GM23248 (cell line): Measurements from ENCODE around the gene CD63. TPM values are rescaled to one million over a fixed set of nuclear protein-coding genes. Genes with fewer than 3 reads are reported as not detected.

Source experiments
- DNase-seq: peaks from one replicate; pipeline ENCODE4 v3.0.0-alpha.2; 2015
- H2AFZ ChIP-seq: fragments of 200-600 bp; sonication (generic); 2 replicates; pipeline ENCODE4 v1.6.1; 2016; ENCODE audit warnings: antibody characterized with exemption
- H3F3A ChIP-seq: fragments of 200-600 bp; sonication (generic); 2 replicates; pipeline ENCODE4 v1.6.1; 2016; ENCODE audit warnings: mild to moderate bottlenecking, antibody characterized with exemption, mixed run types; ENCODE audit not compliant: insufficient read depth
- H3K27ac ChIP-seq: fragments of 200-600 bp; sonication (generic); 2 replicates; pipeline ENCODE4 v1.5.1; 2016; ENCODE audit warnings: mild to moderate bottlenecking
- H3K27me3 ChIP-seq: fragments of 200-600 bp; sonication (generic); replicated peaks from 2 replicates; pipeline ENCODE4 v1.6.1; 2016; ENCODE audit warnings: mild to moderate bottlenecking; ENCODE audit not compliant: insufficient read depth
- H3K36me3 ChIP-seq: fragments of 200-600 bp; sonication (generic); 2 replicates; pipeline ENCODE4 v1.6.1; 2016; ENCODE audit warnings: low read depth, mild to moderate bottlenecking
- H3K4me1 ChIP-seq: fragments of 200-600 bp; sonication (generic); 2 replicates; pipeline ENCODE4 v1.6.1; 2016; ENCODE audit warnings: mild to moderate bottlenecking; ENCODE audit not compliant: insufficient read depth
- H3K4me2 ChIP-seq: fragments of 200-600 bp; sonication (generic); one replicate; pipeline ENCODE4 v1.6.1; 2016; ENCODE audit warnings: mild to moderate bottlenecking; ENCODE audit not compliant: unreplicated experiment
- H3K4me3 ChIP-seq: fragments of 200-600 bp; sonication (generic); 2 replicates; pipeline ENCODE4 v1.5.1; 2016; ENCODE audit warnings: mild to moderate bottlenecking
- H3K79me2 ChIP-seq: fragments of 200-600 bp; sonication (generic); 2 replicates; pipeline ENCODE4 v1.6.1; 2016; ENCODE audit warnings: mild to moderate bottlenecking; ENCODE audit not compliant: insufficient read depth
- H3K9ac ChIP-seq: fragments of 200-600 bp; sonication (generic); 2 replicates; pipeline ENCODE4 v1.6.1; 2016; ENCODE audit warnings: mild to moderate bottlenecking
- H3K9me2 ChIP-seq: fragments of 200-600 bp; sonication (generic); 2 replicates; pipeline ENCODE4 v1.6.1; 2016; ENCODE audit warnings: mixed run types, mild to moderate bottlenecking, moderate library complexity; ENCODE audit not compliant: insufficient read depth
- H3K9me3 ChIP-seq: fragments of 200-600 bp; sonication (generic); one replicate; pipeline ENCODE4 v1.6.1; 2017; ENCODE audit warnings: low read depth
- H4K20me1 ChIP-seq: fragments of 200-600 bp; sonication (generic); 2 replicates; pipeline ENCODE4 v1.6.0; 2016; ENCODE audit not compliant: insufficient read depth
- EZH2 ChIP-seq: fragments of 200-600 bp; sonication (generic); IDR thresholded peaks from 2 replicates; pipeline ENCODE4 v1.6.1; 2018; ENCODE audit warnings: antibody characterized with exemption, mild to moderate bottlenecking; ENCODE audit not compliant: insufficient read depth, poor library complexity, severe bottlenecking
- EZH2phosphoT487 ChIP-seq: fragments of 200-600 bp; sonication (generic); IDR thresholded peaks from 2 replicates; pipeline ENCODE4 v1.6.1; 2018; ENCODE audit warnings: antibody characterized with exemption, moderate library complexity, mild to moderate bottlenecking, low read depth; ENCODE audit not compliant: insufficient read depth
- WGBS, 2 experiments: methylation state at CpG; one replicate each; pipeline ENCODE4 v1.1.6; 2015 to 2017; ENCODE audit warnings: low lambda C conversion rate in 2 of 2, low coverage in 1 of 2; ENCODE audit errors: missing lambda C conversion rate in 2 of 2; 5-methylcytosine and 5-hydroxymethylcytosine counted together
- in situ Hi-C: fragments of 300-500 bp; cut with MboI; formaldehyde crosslinking; loops from 2 replicates; pipeline ENCODE4 v1.15.0; 2020
- polyA plus RNA-seq: library from polyadenylated mRNA; unstranded; fragments of >200 nt; fragmentation: Nextera tagmentation; extraction: Ambion mirVana; gene quantifications from 2 replicates; pipeline ENCODE4 v1.2.1, GENCODE V29; 2016
- total RNA-seq: library from RNA; depleted of rRNA; stranded (reverse); fragments of >200 nt; shearing (Covaris generic); gene quantifications from 2 replicates; pipeline ENCODE4 v1.2.3, GENCODE V29; 2014

The CD63 gene
- total and polyA plus RNA-seq, 2 experiments from 2014 or later: 1,535 to 3,562 TPM

- WGBS, 2 experiments: 75 to 82% methylated on average over 2 of the region's 2 CpGs
- H3K79me2 ChIP-seq: no peaks in the 10 kb centered on the region
- H3K9me3 ChIP-seq: no peaks in the 10 kb centered on the region
- no peak overlapping the region for H3K27ac ChIP-seq
- H3K36me3 ChIP-seq: no peaks in the 10 kb centered on the region
- no peaks in the 10 kb centered on the region for H3K27me3 ChIP-seq
- no peak overlapping the region for H3K4me3 ChIP-seq
- no peaks in the 10 kb centered on the region for H3F3A ChIP-seq
- DNase-seq: no peak
- H3K4me2 ChIP-seq: no peak overlapping the region
- in situ Hi-C loops: no loop called here
- H3K9me2 ChIP-seq: no peaks in the 10 kb centered on the region
- H3K4me1 ChIP-seq: 0 out of 2 replicates have a peak, but pooled peaks cover 7% of the 10 kb centered on the region
- H2AFZ ChIP-seq: no peak overlapping the region
- no peaks in the 10 kb centered on the region for H4K20me1 ChIP-seq
- TF ChIP-seq EZH2phosphoT487 (no peak), EZH2 (no peak)
- no peak overlapping the region for H3K9ac ChIP-seq
Measured at GRCh38 chr12:55703288-55703687, 25.5 kb downstream of the CD63 start.

- H3K79me2 ChIP-seq: no peaks in the 10 kb centered on the region
- no peaks in the 10 kb centered on the region for H3K9me2 ChIP-seq
- no peaks in the 10 kb centered on the region for H3K9me3 ChIP-seq
- no peak overlapping the region for H3K4me2 ChIP-seq
- in situ Hi-C loops: no loop called here
- no peaks in the 10 kb centered on the region for H3K27me3 ChIP-seq
- no peak overlapping the region for H3K4me3 ChIP-seq
- H4K20me1 ChIP-seq: no peaks in the 10 kb centered on the region
- H2AFZ ChIP-seq: no peak overlapping the region
- WGBS, 2 experiments: 81 to 83% methylated on average over 8 of the region's 8 CpGs
- no peaks in the 10 kb centered on the region for H3K36me3 ChIP-seq
- H3K4me1 ChIP-seq: 0 out of 2 replicates have a peak, but pooled peaks cover 7% of the 10 kb centered on the region
- no peak overlapping the region for H3K9ac ChIP-seq
- no peak for TF ChIP-seq EZH2
- TF ChIP-seq EZH2phosphoT487: no peak
- H3F3A ChIP-seq: no peaks in the 10 kb centered on the region
- no peak for DNase-seq
- H3K27ac ChIP-seq: no peak overlapping the region
Measured at GRCh38 chr12:55702861-55703260, 25.9 kb downstream of the CD63 start.

GRCh38 chr12:55700255-55701018, 28.4 kb downstream of the CD63 start:
- no peak overlapping the region for H3K4me2 ChIP-seq
- no peak overlapping the region for H3K4me3 ChIP-seq
- no peak overlapping the region for H2AFZ ChIP-seq
- no peaks in the 10 kb centered on the region for H3F3A ChIP-seq
- no peaks in the 10 kb centered on the region for H4K20me1 ChIP-seq
- in situ Hi-C loops: no loop called here
- DNase-seq: peak; percentile 39
- no peaks in the 10 kb centered on the region for H3K36me3 ChIP-seq
- H3K27me3 ChIP-seq: no peaks in the 10 kb centered on the region
- H3K9me3 ChIP-seq: no peaks in the 10 kb centered on the region
- no peaks in the 10 kb centered on the region for H3K79me2 ChIP-seq
- H3K27ac ChIP-seq: no peak overlapping the region
- H3K4me1 ChIP-seq: 0 out of 2 replicates have a peak, but pooled peaks cover 7% of the 10 kb centered on the region
- no peak overlapping the region for H3K9ac ChIP-seq
- no peak for TF ChIP-seq EZH2
- no peak for TF ChIP-seq EZH2phosphoT487
- H3K9me2 ChIP-seq: no peaks in the 10 kb centered on the region
- 72% methylated on average over 19 to 20 of the region's 21 CpGs for WGBS, 2 experiments

- H3K27ac ChIP-seq: no peak overlapping the region
- in situ Hi-C loops: no loop called here
- TF ChIP-seq EZH2: no peak
- TF ChIP-seq EZH2phosphoT487: no peak
- H3K4me2 ChIP-seq: no peak overlapping the region
- no peak overlapping the region for H2AFZ ChIP-seq
- H3K9me2 ChIP-seq: no peaks in the 10 kb centered on the region
- no peak for DNase-seq
- H3K9ac ChIP-seq: no peak overlapping the region
- no peaks in the 10 kb centered on the region for H3K27me3 ChIP-seq
- no peaks in the 10 kb centered on the region for H3K36me3 ChIP-seq
- no peak overlapping the region for H3K4me3 ChIP-seq
- no peaks in the 10 kb centered on the region for H3K79me2 ChIP-seq
- no peaks in the 10 kb centered on the region for H3F3A ChIP-seq
- 61 to 65% methylated on average over 5 of the region's 5 CpGs for WGBS, 2 experiments
- H4K20me1 ChIP-seq: no peaks in the 10 kb centered on the region
- H3K4me1 ChIP-seq: 0 out of 2 replicates have a peak, but pooled peaks cover 7% of the 10 kb centered on the region
- H3K9me3 ChIP-seq: no peaks in the 10 kb centered on the region
Measured at GRCh38 chr12:55699471-55700055, 29.2 kb downstream of the CD63 start.
